ENCODE results near the gene LSR. TPM values are rescaled to one million over a fixed set of nuclear protein-coding genes. Genes with fewer than 3 reads are reported as not detected.
A peak's percentile ranks its signal among the peaks of the same experiment; 100 is the strongest.

LSR gene
- total RNA-seq, 1 donor from 2014 or later, result 2.7 TPM

DNA sequence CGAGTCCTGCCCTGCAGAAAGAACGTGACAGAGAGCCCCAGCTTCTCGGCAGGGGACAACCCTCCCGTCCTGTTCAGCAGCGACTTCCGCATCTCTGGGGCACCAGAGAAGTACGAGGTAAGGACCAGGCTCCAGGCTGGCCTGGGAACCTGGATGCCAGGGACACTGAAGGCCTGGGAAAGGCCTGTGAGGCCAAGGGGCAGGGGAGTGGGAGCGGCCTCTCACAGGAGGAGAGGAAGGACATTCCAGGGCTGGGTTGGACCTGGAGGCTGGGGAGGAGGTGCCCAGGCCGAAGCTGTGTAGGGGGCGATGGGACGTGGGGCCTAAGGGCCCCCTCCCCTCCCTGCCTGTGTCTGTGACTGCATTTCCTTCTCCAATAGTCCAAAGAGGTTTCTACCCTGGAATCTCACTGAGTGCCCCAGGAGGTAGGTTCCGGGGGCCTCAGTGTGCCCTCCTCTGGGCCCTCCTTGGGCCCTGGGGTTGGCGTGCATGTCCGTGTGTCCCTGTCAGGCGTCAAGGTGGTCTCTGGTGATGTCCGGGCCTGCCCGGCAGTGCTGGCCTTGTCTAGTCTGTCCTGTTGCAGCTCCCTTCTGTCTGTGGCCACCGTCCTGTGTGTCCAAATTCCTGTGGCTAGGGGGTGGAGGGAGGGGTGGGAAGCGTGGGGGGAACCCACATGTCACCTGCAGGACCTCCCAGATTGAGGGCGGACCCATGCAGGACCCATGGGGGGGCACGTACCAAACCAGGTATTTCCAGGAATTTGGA is 63.3 kb downstream of the LSR start:
- Mint-ChIP-seq H3K9me3 (no peaks in the 10 kb centered on the region), H3K36me3 (ENCODE audit: low read depth) (no peaks in the 10 kb centered on the region), H3K4me1 (ENCODE audit: low read depth) (no peaks in the 10 kb centered on the region), H3K4me3 (no peak overlapping the region), H3K27me3 (ENCODE audit: insufficient read depth) (peaks cover 2% of the 10 kb centered on the region), H3K27ac (no peak overlapping the region)
- no peak for DNase-seq (ENCODE audit: low spot score)
- intact Hi-C loops (cut with micrococcal nuclease), result no loop called here

DNA sequence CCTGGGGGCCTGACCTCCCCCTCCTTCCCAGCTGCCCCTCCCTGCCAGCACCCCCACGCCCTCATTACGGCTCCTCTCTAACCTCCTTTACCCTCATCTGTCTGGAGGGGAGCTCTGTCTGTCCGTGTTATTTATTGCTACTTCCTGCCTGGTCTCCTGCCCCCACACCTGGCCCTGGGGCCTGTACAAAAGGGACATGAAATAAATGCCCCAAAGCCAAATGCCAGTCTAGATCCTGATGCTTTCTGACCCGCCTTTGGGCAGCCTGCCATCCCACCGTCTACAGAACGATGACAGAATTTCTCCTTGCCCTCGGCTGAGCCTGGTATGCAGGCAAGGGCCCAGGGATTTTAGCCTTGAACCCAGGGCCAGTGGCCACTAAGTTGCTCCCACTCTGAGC is 64.8 kb downstream of the LSR start:
- peak overlapping the region; percentile 58 for H3K27ac Mint-ChIP-seq
- no peaks in the 10 kb centered on the region for H3K27me3 Mint-ChIP-seq (ENCODE audit: insufficient read depth)
- no peaks in the 10 kb centered on the region for H3K4me1 Mint-ChIP-seq (ENCODE audit: low read depth)
- H3K4me3 Mint-ChIP-seq, result no peak overlapping the region
- no peak for DNase-seq (ENCODE audit: low spot score)
- intact Hi-C loops (cut with micrococcal nuclease), result no loop called here
- no peaks in the 10 kb centered on the region for H3K36me3 Mint-ChIP-seq (ENCODE audit: low read depth)
- no peaks in the 10 kb centered on the region for H3K9me3 Mint-ChIP-seq

- intact Hi-C loops (cut with micrococcal nuclease), result no loop called here
- no peaks in the 10 kb centered on the region for H3K36me3 Mint-ChIP-seq (ENCODE audit: low read depth)
- no peak overlapping the region for H3K27ac Mint-ChIP-seq
- no peaks in the 10 kb centered on the region for H3K4me1 Mint-ChIP-seq (ENCODE audit: low read depth)
- DNase-seq (ENCODE audit: low spot score), result no peak
- H3K9me3 Mint-ChIP-seq, result no peaks in the 10 kb centered on the region
- no peaks in the 10 kb centered on the region for H3K27me3 Mint-ChIP-seq (ENCODE audit: insufficient read depth)
- H3K4me3 Mint-ChIP-seq, result no peak overlapping the region
Observed at GRCh38 chr19:35314031-35314430, 65.2 kb downstream of the LSR start.

DNA sequence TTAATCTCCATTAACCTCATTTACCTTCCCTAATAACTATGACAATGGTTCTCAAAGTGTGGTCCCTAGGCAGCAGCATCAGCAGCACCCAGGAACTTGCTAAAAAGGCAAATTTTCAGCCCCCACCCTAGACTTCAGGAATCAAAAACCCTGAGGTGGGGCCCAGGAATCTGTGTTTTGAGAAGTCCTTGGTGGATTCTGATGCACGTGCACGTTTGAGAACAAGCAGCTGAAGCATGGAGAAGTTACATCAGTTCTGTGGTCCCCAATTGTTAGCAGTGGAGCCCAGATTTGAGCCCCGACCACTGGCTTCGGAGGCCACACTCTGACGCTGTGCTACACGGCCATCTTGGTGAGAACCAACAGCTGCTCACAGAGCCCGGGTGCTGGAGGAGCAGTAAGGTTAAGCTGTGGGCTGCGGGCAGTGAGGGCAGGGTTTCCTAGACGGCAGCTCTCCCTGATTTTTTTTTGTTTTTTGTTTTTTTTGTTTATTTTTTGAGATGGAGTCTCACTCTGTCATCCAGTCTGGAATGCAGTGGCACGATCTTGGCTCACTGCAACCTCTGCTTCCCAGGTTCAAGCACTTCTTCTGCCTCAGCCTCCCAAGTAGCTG is 66.2 kb downstream of the LSR start:
- Mint-ChIP-seq H3K4me3 (no peak overlapping the region), H3K4me1 (ENCODE audit: low read depth) (no peaks in the 10 kb centered on the region), H3K36me3 (ENCODE audit: low read depth) (no peaks in the 10 kb centered on the region), H3K27ac (no peak overlapping the region), H3K27me3 (ENCODE audit: insufficient read depth) (peaks cover 2% of the 10 kb centered on the region), H3K9me3 (no peaks in the 10 kb centered on the region)
- intact Hi-C loops (cut with micrococcal nuclease), result no loop called here
- no peak for DNase-seq (ENCODE audit: low spot score)

- DNase-seq (ENCODE audit: low spot score), result no peak
- Mint-ChIP-seq H3K4me3 (no peak overlapping the region), H3K27me3 (ENCODE audit: insufficient read depth) (peaks cover 4% of the 10 kb centered on the region), H3K9me3 (no peaks in the 10 kb centered on the region), H3K36me3 (ENCODE audit: low read depth) (no peaks in the 10 kb centered on the region), H3K27ac (no peak overlapping the region), H3K4me1 (ENCODE audit: low read depth) (no peaks in the 10 kb centered on the region)
- intact Hi-C loops (cut with micrococcal nuclease), result no loop called here
Observed at GRCh38 chr19:35315883-35316282, 67.1 kb downstream of the LSR start.

DNA sequence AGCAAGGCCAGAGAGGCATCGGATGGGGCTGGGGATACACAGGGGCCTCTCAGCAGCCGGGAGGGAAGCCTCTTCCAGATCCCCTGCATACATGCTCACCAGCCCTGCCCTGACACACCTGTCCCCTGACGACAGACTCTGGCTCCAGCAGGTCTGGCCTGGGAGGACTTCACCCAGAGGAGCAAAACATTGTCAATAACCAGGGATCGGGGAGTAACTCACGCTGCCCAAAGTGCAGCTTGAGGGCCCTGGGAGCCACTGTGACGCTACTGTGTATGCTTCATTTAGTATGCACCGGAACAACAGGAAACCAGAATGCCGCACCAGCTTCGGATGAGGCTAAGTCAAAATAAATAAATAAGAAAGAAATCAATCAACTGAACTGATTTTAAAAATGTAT is 67.8 kb downstream of the LSR start:
- intact Hi-C loops (cut with micrococcal nuclease), result no loop called here
- H3K4me1 Mint-ChIP-seq (ENCODE audit: low read depth), result no peaks in the 10 kb centered on the region
- no peak for DNase-seq (ENCODE audit: low spot score)
- H3K27ac Mint-ChIP-seq, result no peak overlapping the region
- peaks cover under 1% of the 10 kb centered on the region for H3K9me3 Mint-ChIP-seq
- H3K4me3 Mint-ChIP-seq, result no peak overlapping the region
- peaks cover 4% of the 10 kb centered on the region for H3K27me3 Mint-ChIP-seq (ENCODE audit: insufficient read depth)
- H3K36me3 Mint-ChIP-seq (ENCODE audit: low read depth), result no peaks in the 10 kb centered on the region

Other genes with a start within 250 kb of the LSR start
- gene GRAMD1A, start 248.7 kb upstream of the LSR start, total RNA-seq, result 176 and 189 TPM in 2 replicates
- gene SCN1B, start 218.5 kb upstream of the LSR start, total RNA-seq, result 1.1 and 1.2 TPM in 2 replicates
- gene HPN, start 207.3 kb upstream of the LSR start, total RNA-seq, result not detected in 2 replicates
- not detected in 2 replicates for gene FXYD3, start 133.2 kb upstream of the LSR start, total RNA-seq
- gene LGI4, start 113.9 kb upstream of the LSR start, total RNA-seq, result not detected in 2 replicates
- not detected in 2 replicates for gene FXYD1, start 110.2 kb upstream of the LSR start, total RNA-seq
- gene FXYD7, start 105.7 kb upstream of the LSR start, total RNA-seq, result 0.39 TPM in 1 of 2 replicates, not detected in the other
- gene FXYD5, start 94.3 kb upstream of the LSR start, total RNA-seq, result 299 and 309 TPM in 2 replicates
- gene FAM187B, start 20.3 kb upstream of the LSR start, total RNA-seq, result not detected in 2 replicates
- gene USF2, start 20.0 kb downstream of the LSR start, total RNA-seq, result 156 and 164 TPM in 2 replicates
- gene HAMP, start 33.5 kb downstream of the LSR start, total RNA-seq, result 0.57 and 0.96 TPM in 2 replicates
- gene MAG, start 43.2 kb downstream of the LSR start, total RNA-seq, result not detected in 2 replicates
- gene CD22, start 80.2 kb downstream of the LSR start, total RNA-seq, result 4.7 and 5.1 TPM in 2 replicates
- 0.12 and 0.18 TPM in 2 replicates for gene FFAR1, start 98.9 kb downstream of the LSR start, total RNA-seq
- gene FFAR3, start 109.5 kb downstream of the LSR start, total RNA-seq, result 0.20 and 0.36 TPM in 2 replicates
- 0.20 TPM in 1 of 2 replicates, not detected in the other for gene GPR42, start 122.1 kb downstream of the LSR start, total RNA-seq
- gene FFAR2, start 199.3 kb downstream of the LSR start, total RNA-seq, result not detected in 2 replicates
- gene KRTDAP, start 241.5 kb downstream of the LSR start, total RNA-seq, result not detected in 2 replicates